ENCODE data around the gene MAML3. TPM values are rescaled to one million over a fixed set of nuclear protein-coding genes. Genes with fewer than 3 reads are reported as not detected.

Gene MAML3
- total RNA-seq, 1 experiment from 2014 or later, result 14.8 TPM

DNA sequence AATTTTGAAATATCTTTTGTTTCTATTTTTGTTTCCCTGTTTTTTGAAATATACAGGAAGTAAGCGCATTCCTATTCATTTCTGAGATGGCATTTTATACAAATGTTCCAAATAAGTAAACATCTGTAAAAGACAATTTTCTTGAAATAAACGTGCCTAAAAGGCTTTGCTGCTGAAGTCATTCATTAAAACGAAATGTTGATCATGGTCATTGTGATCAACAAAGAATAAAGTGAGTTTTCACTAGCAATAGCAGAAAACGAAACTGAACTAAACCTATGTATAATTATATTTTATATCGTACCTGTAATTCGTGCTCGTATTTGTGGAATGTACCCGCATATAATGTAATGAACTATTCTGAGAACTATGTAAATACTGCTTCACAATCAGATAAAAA is 267.2 kb downstream of the MAML3 start:
- no peak for DNase-seq (ENCODE audit: extremely low read depth, low read depth)

DNA sequence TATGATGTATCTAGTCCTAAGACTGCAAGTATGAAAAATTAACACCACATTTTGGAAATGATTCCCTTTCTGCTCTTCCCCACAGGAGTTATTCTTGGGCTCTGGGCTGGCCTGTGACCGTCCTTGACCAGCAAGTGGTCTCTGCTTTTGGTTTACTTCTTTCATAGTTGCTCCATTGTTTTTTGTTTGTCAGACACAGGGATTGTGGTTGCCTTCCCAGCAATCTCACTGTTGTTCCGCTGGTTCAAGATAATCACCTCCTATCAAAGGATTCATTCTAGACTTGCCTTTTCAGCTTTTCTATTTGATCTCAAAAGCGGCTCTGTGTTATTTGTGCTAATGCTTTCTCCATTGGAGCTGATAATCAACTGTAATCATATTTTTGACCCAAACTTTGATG is 269.5 kb downstream of the MAML3 start:
- DNase-seq (ENCODE audit: extremely low read depth, low read depth), result no peak

DNA sequence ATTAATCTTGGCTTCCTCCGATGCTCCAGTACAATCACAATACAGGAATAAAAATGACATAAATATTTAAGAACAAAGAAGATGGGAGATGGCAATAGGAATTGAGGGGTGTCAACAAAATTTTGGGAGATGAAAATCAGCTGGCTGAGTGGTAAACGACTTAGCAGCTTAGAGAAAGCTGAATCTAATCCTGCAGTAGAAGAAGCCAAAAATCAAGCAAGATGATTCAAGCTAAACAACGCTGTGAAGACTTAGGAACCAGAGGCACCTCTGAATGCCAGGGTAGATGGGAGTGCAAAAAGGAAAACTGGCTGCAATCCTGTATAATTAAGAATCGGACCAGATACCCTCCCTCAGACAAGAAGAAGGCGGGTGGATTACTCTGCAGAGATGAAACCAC is 273.1 kb downstream of the MAML3 start:
- no peak for DNase-seq (ENCODE audit: extremely low read depth, low read depth)

DNA sequence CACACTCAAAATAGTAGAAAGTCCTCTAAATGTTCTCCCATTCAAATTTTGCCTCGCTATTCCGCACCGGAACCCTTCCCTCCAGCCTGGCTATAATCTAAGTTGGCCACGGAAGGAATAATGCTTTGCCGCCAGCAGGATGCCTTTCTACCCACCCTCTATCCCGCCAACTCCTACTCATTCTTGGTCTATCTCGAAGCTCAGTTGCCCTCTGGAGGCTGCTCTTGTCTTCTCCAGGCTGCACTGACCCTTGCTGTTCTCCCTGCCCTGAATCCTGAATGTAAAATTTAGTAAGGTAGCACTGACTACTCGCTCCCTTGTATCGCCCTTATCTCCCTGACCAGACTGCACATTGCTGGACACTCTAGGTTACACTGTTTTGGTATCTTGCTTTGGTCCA is 275.9 kb downstream of the MAML3 start:
- no peak for DNase-seq (ENCODE audit: extremely low read depth, low read depth)

DNA sequence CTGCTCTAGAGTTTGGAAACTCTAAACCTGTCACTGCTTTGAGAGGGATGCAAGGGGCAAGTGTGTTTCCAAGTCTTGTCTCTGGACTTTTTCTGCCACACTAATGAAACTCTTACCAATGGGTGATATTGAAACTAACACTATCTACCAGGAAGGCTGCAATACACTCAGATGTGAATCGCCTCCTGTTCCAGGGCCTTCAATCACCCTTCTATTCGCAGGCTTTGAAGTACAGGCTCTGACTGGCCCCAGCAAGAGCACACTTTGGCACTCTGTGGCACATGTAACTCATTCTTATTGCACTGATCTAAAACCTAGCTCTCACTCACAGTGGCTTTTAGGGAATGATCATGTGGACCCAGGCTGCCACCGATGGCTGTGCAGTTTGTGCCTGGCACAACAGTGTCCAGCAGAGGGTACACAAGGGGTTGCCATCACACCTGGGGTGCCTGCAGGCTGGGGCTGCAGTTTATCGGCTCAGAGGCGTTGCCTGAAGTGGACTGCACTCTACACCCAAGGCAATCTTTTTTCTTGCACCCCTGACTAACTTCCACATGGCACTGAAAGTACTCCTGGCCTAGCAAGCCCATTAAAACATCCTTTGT is 277.5 kb downstream of the MAML3 start:
- DNase-seq (ENCODE audit: extremely low read depth, low read depth), result no peak

DNA sequence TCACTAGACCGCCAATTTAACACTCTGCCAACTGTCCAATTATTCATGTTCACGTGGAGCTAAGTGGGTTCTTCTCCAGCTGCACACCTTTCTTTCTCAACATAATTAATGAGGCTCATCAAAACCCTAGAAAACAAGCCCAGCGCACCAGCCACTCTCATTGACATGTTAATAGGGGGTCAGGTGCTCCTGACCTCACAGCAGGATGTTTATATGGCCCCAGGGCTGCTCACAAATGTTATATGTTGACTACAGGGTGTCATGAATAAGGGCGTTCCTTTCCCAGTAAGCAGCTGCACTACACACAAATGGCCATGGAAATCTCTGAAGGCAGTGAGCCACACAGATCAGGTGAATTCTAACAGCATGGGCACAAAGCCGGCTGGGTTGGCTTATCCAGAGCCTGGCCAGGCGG is 278.6 kb downstream of the MAML3 start:
- DNase-seq (ENCODE audit: extremely low read depth, low read depth), result no peak

DNA sequence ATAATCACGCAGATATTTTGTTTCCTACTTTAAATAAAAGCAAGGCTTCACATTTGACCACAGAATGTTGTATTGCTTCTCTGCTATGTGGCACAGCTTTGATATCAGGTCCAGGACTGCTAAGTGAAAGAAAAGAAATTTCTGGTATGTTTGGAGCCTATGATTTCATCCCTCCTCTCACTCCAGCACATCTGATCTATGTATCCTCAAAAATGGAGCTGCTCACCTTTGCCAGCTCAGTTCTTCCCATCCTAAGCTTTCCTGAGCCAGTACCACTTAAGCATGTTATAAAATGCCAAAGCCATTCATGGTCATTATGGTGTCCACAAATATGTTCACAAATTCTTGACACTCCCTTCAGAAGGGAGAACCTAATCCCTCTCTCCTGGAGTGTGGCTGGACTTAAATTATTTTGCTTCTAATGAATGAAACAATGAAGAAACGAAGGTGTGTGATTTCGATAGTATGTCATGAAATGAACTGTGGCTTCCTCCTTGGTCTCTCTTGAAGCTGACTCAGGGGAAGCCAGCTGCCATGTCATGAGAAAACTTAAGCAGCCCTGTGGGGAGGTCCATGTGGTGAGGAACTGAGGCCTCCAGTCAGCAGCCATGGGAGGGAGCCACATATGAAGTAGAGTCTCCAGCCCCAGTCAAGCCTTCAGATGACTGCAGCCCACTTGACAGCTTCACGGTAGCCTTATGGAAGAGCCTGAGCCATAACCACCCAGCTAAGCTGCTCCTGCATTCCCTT is 280.7 kb downstream of the MAML3 start:
- no peak for DNase-seq (ENCODE audit: extremely low read depth, low read depth)

DNA sequence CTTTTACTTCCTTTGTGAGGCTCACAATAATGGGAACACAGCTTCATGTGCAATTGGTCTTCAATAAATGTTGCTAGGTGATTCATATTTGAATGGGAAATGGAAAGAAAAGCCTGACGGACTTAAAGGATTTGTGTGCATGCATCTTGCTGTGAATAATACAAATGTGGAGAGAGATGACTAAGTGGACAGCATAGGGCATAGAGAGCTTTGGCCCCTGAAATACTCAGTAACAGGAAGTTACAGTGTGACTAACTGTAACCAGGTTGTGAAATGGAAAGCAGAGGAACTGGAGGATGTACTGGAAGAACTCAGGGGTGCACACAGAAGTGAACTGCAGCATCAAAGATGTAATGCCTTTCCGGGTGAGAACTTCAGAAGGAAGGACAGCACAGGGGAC is 281.7 kb downstream of the MAML3 start:
- peak; percentile 65 for DNase-seq (ENCODE audit: extremely low read depth, low read depth)

DNA sequence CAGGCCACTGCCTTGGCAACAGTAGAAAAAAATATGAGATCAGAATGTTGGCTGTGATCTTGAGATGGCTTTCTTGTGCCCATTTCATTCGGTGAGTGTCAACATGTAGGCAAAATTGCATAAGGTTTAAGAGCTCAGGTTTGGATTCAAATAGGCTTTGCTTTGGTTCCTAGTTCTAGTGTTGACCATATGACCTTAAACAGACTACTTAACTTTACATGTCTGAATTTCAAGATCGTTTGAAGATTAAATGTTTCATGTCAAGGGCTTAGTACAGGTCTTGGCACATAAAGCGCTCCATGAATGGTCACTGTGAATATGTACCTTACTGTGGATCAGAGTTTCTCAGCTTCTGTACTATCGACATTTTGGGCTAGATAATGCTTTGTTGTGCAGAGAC is 284.2 kb downstream of the MAML3 start:
- DNase-seq (ENCODE audit: extremely low read depth, low read depth), result no peak

DNA sequence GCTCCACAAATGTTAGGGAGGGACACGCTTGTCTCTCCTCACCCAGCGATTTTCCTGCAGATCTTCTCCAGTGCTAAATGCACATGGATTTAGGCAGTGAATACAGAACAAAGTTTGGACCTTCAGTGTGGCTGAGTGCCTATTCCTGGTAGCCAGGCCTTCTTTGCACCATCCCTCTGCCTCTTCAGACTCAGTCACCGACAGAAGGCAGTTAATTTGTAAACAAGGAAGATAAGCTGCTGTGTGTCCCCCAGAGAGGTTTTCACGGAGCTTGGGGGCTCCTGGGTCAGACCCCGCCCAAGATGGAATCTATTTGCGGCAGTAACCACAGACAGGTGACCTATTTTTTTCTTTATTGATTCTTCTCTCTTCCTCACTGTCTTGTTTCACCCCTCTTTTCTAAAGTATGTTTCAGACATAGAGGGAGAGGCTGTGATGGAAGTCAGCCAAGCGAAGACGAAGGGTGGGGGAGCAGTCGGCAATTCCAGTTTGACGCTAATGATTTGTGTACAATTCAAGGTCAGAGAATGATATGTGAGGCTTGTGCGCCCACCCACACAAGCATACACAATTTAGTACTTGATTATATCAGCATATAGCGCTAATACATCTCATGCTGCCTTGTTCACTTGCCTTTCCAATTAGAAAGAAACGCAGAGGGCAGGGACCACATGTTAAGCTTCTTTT is 287.6 kb downstream of the MAML3 start:
- DNase-seq (ENCODE audit: extremely low read depth, low read depth), result no peak

DNA sequence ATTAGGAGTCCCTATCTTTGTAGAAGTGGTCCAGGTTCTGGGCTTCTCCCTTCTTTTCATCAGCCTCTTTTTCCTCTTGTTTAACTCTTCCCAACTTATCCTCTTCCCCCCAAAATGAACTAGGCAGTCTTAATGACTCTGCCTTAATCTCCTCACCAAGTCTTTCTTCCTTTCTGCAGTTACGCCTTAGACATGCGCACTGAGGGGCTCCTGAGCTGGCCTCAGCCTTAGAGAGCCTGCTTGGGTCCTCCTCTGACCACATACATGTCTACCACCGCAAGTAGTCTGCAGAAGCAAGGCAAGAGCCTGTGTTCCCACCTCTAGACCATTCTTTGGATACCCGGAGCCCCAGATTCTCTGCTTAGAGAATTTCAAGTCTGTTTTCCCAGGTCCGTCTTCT is 288.4 kb downstream of the MAML3 start:
- DNase-seq (ENCODE audit: extremely low read depth, low read depth), result no peak

DNA sequence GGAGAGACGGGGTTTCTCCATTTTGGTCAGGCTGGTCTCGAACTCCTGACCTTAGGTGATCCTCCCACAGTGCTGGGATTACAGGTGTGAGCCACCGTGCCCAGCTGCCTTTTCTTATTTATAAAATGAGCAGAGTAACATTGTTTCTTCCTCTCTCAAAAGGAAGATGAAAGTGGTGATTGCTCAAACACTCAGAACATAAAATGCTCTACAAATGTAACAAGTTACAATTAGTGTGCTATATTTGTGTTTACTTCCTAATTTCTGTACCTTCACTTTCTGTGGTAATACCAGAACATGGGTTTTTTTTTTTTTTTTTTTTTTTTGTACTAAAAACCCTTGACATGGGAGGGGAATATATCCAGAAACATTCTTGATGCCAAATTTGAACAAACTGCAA is 290.5 kb downstream of the MAML3 start:
- DNase-seq (ENCODE audit: extremely low read depth, low read depth), result no peak

DNA sequence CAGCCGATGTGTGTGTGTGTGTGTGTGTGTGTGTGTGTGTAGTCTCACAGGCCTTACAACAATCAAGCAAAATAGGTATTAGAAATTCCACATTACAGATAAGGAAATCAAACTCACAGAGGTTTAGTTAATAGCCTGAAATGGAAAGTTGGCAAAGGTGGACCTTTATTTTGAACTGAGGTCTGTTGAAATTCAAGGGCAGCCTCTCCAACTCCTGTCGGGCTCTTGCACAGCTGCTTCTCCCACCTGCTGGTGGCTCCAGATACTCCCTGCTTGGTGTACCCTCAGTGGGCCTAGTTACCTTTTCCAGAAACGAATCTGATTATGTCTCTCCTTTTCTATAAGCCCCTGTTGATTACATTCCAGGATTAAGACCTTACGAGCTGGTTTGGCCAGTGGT is 292.5 kb downstream of the MAML3 start:
- no peak for DNase-seq (ENCODE audit: extremely low read depth, low read depth)

DNA sequence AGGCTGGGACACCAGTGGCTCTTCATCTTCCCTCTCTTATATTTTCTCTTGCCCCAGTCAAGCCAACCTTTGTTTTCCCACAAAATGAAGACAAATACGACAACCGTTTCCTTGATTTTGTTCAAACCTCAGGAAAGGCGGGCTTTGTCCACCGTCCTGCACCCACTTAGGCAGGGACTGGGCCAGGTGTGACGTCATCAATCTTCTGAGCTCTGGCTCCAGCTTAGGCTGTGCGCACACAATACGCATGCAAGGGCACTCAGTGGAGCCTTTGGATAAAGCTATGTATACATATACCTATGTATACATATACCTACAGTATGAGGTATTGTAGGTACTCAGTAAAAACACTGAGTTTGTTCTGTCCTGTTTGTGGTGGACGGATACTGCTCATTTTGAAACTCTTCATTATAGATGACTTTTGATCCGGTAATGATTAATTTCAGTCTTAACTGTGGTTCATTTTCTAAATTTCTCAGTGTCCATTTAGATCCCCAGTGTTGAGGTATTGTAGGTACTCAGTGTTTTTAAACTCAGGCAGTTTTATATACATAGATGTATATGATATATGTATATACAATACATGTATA is 293.5 kb downstream of the MAML3 start:
- DNase-seq (ENCODE audit: extremely low read depth, low read depth), result no peak

DNA sequence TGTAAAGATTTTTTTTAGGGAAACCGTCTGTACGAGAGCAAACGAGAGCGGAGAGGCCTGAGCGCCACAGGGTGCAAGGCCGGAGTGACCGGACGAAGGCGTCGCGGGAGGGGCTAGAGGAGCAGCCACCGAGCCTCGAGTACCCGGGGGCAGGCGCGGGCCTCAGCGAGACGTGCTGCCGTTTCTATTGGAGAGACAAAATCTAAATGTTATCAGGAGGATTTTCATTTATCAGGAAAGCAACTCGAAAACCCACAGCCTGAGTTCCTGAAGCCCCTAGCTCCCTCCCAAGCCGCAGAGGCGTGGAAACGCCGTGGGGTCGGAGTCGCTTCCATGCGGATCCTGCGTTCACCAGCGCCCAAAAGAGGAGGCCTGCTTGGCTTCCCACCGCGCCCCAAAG is 294.1 kb downstream of the MAML3 start:
- DNase-seq (ENCODE audit: extremely low read depth, low read depth), result no peak

DNA sequence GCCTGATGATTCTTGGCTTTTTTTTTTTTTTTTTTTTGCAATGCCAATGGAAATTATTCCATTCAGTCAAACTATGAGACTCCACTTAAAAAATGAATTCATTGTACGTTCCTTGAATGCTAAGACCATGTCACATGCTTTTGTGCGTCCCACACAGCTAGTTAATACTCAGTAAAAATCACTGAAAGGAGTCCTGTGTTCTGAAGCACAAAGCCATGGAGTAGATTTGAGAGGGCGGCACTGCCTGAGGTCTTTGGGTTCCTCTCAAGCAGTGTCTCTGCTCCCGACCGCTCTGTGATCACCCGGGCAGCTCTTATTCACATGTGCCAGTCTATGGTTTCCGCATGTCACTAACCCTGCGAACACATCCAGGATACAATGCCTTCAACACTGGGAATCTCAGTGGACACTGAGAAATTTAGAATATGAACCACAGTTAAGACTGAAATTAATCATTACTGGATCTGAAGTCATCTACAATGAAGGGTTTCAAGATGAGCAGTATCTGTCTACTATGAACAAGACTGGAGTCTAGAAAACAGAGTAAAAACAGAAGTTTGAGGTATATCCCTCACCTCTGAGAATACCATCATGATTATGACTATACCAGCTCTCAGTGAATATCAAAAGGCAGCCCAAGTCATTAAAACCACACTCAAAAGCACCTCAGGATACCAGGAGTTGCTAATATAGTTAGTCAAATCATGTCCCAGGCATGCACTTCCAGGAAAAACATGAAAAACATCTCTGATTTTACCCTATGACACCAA is 295.4 kb downstream of the MAML3 start:
- no peak for DNase-seq (ENCODE audit: extremely low read depth, low read depth)

DNA sequence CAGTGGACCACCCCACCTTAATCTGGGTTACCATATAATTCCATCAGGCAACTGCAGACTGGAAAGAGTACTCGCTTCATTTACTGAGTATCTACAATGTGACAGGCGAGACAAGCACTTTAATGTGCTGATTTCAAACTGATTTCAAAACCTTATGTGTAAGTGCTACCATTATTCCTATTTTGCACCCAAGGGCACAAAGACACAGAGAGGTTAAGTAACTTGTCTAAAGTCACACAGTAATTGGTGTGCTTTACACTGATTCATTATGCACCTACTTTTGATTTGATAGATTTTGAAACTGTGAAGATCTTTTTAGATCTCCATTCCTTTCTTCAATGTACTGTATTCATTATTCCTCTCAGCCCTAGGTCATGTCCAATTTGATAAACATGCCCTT is 296.0 kb downstream of the MAML3 start:
- DNase-seq (ENCODE audit: extremely low read depth, low read depth), result no peak

DNA sequence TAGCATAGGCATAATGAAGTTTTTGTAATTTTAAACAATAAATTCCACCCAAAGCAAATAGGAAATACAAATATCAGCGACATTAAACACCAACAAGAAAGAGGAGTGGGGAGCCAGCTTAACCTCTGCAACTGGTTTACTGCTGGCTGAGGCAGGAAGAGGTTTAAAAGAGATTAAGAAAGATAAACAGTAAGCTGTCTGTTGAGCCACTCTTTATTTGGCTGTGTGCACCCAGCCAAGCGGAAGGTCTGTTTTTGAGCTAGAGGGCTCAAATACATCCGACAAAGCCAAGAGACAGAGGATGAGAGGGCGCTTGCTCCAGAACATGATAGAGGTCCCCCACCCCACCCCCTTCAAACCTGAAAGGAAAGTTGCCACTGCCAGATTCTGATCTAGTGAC is 297.0 kb downstream of the MAML3 start:
- DNase-seq (ENCODE audit: extremely low read depth, low read depth), result no peak

DNA sequence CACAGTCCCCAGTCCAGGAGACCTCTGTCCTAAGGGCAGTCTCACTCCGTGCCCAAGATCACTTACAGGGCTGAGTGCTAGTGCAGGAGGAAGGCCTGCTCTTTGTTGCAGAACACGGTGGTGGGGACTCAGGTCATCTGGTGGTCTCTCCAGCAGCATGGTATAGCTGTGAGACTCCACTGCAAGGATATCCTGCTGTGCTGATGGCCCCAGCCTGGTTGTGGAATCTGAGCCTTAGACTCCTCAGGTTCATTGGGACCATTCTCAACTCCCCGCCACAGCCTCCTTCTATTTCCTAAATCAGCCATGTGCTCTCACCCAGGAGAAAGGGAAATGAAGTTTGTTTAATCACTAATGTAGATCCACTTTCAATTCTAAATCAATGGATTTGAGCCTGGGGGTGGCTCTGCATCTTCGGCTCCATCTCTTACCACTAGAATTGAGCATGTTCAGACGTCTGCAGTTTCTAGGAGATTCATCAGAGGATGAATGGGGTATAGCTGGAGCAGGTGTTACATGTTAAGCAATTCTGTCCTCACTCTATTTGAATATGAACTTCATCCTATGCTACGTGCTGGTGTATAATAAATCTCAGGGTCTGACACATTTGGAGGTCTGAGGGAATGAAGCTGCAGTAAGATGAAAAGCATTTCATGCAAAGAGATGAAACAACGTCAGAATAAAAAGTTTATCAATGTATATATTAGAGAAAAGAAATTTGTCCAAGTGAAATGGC is 299.1 kb downstream of the MAML3 start:
- DNase-seq (ENCODE audit: extremely low read depth, low read depth), result no peak

DNA sequence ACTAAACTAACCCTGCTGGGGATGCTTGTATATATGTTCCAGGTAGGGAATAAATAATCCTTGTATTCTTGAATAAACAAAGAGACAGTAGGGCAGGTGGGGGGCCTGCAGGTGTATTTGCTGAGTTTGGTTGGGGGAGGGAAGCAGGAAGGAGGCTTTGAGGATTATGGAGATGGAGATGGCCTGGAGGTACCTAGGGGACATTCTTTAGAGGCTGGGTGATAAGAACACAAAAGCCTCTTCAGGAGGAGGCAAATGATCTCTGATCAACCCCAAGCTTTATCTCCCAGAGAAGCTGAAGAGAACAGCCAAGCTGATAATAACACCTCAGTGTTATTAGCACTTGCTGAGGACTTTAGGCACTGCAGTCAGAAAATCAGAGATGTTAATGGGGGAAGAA is 300.7 kb downstream of the MAML3 start:
- no peak for DNase-seq (ENCODE audit: extremely low read depth, low read depth)

All from NCI-H460 (cell line).